22Rv1 (cell line): Measurements from ENCODE around the gene TP53I11.

Experiments used
- H3K27ac ChIP-seq: fragments of 450-650 bp; 2 replicates; pipeline ENCODE4 v1.5.1; 2017
- CTCF ChIP-seq: fragments of 450-650 bp; IDR thresholded peaks from 2 replicates; pipeline ENCODE4 v1.5.1; 2017; ENCODE audit warnings: mild to moderate bottlenecking
- ZFX ChIP-seq: fragments of 450-650 bp; IDR thresholded peaks from 2 replicates; pipeline ENCODE4 v1.6.1; 2017; ENCODE audit warnings: antibody characterized with exemption, borderline replicate concordance

The TP53I11 gene

GRCh38 chr11:44928144-44928543 lies 22.5 kb downstream of the TP53I11 start:
- TF ChIP-seq CTCF (no peak), ZFX (no peak)
- no peak overlapping the region for H3K27ac ChIP-seq

GRCh38 chr11:44927174-44927661 lies 23.5 kb downstream of the TP53I11 start:
- H3K27ac ChIP-seq, result no peak overlapping the region
- TF ChIP-seq CTCF (peak; percentile 95), ZFX (no peak)

- no peak for TF ChIP-seq ZFX
- TF ChIP-seq CTCF, result no peak
- no peak overlapping the region for H3K27ac ChIP-seq
Observed at GRCh38 chr11:44926036-44926435, 24.6 kb downstream of the TP53I11 start.

- TF ChIP-seq ZFX (no peak), CTCF (no peak)
- H3K27ac ChIP-seq, result no peak overlapping the region
Observed at GRCh38 chr11:44923806-44924205, 26.9 kb downstream of the TP53I11 start.

GRCh38 chr11:44923115-44923514 lies 27.6 kb downstream of the TP53I11 start:
- no peak overlapping the region for H3K27ac ChIP-seq
- no peak for TF ChIP-seq CTCF
- no peak for TF ChIP-seq ZFX

GRCh38 chr11:44920451-44920850 lies 30.2 kb downstream of the TP53I11 start:
- TF ChIP-seq ZFX, result no peak
- no peak for TF ChIP-seq CTCF
- H3K27ac ChIP-seq, result no peak overlapping the region

GRCh38 chr11:44917741-44918140 lies 32.9 kb downstream of the TP53I11 start:
- TF ChIP-seq ZFX (no peak), CTCF (no peak)
- H3K27ac ChIP-seq, result no peak overlapping the region
